Measurements from ENCODE around the gene SLC22A17.

DNA sequence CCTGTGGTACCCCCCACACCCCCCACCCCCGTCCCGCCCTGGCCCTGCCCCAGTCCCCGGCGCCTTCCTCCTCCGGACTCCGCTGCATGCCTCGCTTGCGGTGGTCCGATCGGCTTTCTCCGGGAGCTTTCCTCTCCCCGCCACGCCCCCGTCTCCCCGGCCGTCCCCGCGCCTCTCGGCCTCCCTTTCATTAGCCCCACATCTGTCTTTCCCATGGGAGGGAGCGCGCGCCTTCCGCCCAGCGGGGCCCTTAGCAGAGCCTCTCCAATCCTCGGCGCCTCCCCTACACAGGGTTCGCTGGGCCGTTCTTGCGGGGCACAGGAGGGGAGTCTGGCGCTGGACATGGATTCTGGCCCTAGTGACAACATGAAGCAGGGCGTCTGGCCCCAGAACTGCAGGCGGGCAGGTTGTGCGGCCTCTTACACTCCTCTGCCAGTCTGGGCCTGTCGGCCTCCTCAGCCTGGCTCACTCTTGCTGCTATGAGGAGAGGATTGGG is 13.8 kb upstream of the SLC22A17 start:
- TF ChIP-seq, protein P1, sequence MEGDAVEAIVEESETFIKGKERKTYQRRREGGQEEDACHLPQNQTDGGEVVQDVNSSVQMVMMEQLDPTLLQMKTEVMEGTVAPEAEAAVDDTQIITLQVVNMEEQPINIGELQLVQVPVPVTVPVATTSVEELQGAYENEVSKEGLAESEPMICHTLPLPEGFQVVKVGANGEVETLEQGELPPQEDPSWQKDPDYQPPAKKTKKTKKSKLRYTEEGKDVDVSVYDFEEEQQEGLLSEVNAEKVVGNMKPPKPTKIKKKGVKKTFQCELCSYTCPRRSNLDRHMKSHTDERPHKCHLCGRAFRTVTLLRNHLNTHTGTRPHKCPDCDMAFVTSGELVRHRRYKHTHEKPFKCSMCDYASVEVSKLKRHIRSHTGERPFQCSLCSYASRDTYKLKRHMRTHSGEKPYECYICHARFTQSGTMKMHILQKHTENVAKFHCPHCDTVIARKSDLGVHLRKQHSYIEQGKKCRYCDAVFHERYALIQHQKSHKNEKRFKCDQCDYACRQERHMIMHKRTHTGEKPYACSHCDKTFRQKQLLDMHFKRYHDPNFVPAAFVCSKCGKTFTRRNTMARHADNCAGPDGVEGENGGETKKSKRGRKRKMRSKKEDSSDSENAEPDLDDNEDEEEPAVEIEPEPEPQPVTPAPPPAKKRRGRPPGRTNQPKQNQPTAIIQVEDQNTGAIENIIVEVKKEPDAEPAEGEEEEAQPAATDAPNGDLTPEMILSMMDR (conservative IDR thresholded peaks at IDR 0.05): no peak
- TF ChIP-seq EZH2 (IDR thresholded peaks at IDR 0.05; ENCODE audit: low read depth): no peak
